ENCODE data around the gene LAMA2.

Gene LAMA2

DNA sequence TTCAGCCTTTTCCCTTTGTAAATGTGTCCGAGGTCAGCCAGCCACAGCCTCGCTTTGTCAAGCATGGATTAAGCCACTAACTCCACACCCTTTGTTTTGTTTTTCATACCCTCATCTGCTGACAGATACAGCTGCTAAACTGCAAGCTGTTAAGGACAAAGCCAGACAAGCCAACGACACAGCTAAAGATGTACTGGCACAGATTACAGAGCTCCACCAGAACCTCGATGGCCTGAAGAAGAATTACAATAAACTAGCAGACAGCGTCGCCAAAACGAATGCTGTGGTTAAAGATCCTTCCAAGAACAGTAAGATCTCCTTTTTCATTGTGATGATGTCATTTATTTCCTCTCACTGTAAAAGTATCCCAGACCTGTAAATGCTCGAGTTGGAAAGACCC lies 557.8 kb downstream of the LAMA2 start:
- no peaks in the 10 kb centered on the region for H3K9me2 ChIP-seq (replicated peaks; ENCODE audit: low read depth, low read length)
- H3K79me2 ChIP-seq (ENCODE audit: insufficient read depth, low read length): no peaks in the 10 kb centered on the region
- no peak overlapping the region for H3K4me3 ChIP-seq (ENCODE audit: low read length, poor library complexity, severe bottlenecking)
- H4K20me1 ChIP-seq (ENCODE audit: insufficient read depth, low read length, poor library complexity, severe bottlenecking): no peaks in the 10 kb centered on the region
- TF ChIP-seq EZH2phosphoT487 (IDR thresholded peaks at IDR 0.05; ENCODE audit: borderline replicate concordance): no peak
- TF ChIP-seq, protein P1, sequence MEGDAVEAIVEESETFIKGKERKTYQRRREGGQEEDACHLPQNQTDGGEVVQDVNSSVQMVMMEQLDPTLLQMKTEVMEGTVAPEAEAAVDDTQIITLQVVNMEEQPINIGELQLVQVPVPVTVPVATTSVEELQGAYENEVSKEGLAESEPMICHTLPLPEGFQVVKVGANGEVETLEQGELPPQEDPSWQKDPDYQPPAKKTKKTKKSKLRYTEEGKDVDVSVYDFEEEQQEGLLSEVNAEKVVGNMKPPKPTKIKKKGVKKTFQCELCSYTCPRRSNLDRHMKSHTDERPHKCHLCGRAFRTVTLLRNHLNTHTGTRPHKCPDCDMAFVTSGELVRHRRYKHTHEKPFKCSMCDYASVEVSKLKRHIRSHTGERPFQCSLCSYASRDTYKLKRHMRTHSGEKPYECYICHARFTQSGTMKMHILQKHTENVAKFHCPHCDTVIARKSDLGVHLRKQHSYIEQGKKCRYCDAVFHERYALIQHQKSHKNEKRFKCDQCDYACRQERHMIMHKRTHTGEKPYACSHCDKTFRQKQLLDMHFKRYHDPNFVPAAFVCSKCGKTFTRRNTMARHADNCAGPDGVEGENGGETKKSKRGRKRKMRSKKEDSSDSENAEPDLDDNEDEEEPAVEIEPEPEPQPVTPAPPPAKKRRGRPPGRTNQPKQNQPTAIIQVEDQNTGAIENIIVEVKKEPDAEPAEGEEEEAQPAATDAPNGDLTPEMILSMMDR (conservative IDR thresholded peaks at IDR 0.05; ENCODE audit: low read length): no peak
- H3K4me1 ChIP-seq (ENCODE audit: insufficient read depth, low read length, poor library complexity, severe bottlenecking): peaks cover under 1% of the 10 kb centered on the region
- no peak overlapping the region for H2AFZ ChIP-seq (ENCODE audit: low read length)
- no peaks in the 10 kb centered on the region for H3K9me3 ChIP-seq (ENCODE audit: insufficient read depth, low read depth, low read length)
- H3K4me2 ChIP-seq (ENCODE audit: low read depth, low read length, poor library complexity, severe bottlenecking): no peak overlapping the region
- no peaks in the 10 kb centered on the region for H3K36me3 ChIP-seq (ENCODE audit: insufficient read depth, low read length)
- no peak overlapping the region for H3K9ac ChIP-seq (ENCODE audit: low read depth, low read length, poor library complexity, severe bottlenecking)
- no peaks in the 10 kb centered on the region for H3K27me3 ChIP-seq (ENCODE audit: insufficient read depth, low read length, poor library complexity, severe bottlenecking)
- no peaks in the 10 kb centered on the region for H3F3A ChIP-seq (ENCODE audit: low read depth)

DNA sequence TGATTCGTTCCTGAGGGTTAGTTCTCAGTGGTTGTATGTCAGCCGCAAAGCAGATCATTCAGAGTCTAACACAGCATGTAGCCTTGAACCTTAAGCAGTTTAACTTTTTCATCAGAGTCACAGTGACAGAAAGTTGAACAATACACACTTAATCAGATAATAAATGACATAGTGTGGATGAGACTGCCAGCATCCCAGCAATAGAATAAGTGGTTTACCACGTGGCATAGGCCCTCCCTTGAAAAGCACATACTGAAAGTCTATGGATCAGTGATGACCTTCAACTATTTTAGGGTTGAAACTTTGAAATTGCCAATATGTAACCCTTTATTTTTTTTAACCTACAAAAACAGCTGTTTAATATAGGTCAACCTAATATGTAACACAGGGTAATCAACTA lies 561.7 kb downstream of the LAMA2 start:
- Histone ChIP-seq H4K20me1 (ENCODE audit: insufficient read depth, low read length, poor library complexity, severe bottlenecking) (no peaks in the 10 kb centered on the region), H3K36me3 (ENCODE audit: insufficient read depth, low read length) (no peaks in the 10 kb centered on the region), H3K9me2 (replicated peaks; ENCODE audit: low read depth, low read length) (no peaks in the 10 kb centered on the region), H2AFZ (ENCODE audit: low read length) (no peak overlapping the region), H3K27me3 (ENCODE audit: insufficient read depth, low read length, poor library complexity, severe bottlenecking) (no peaks in the 10 kb centered on the region), H3F3A (ENCODE audit: low read depth) (no peaks in the 10 kb centered on the region), H3K9me3 (ENCODE audit: insufficient read depth, low read depth, low read length) (no peaks in the 10 kb centered on the region), H3K9ac (ENCODE audit: low read depth, low read length, poor library complexity, severe bottlenecking) (no peak overlapping the region), H3K4me1 (ENCODE audit: insufficient read depth, low read length, poor library complexity, severe bottlenecking) (peaks cover 10% of the 10 kb centered on the region), H3K4me3 (ENCODE audit: low read length, poor library complexity, severe bottlenecking) (no peak overlapping the region), H3K79me2 (ENCODE audit: insufficient read depth, low read length) (no peaks in the 10 kb centered on the region), H3K4me2 (ENCODE audit: low read depth, low read length, poor library complexity, severe bottlenecking) (no peak overlapping the region)
- TF ChIP-seq EZH2phosphoT487 (IDR thresholded peaks at IDR 0.05; ENCODE audit: borderline replicate concordance): no peak
- TF ChIP-seq, protein P1 (conservative IDR thresholded peaks at IDR 0.05; ENCODE audit: low read length): no peak

DNA sequence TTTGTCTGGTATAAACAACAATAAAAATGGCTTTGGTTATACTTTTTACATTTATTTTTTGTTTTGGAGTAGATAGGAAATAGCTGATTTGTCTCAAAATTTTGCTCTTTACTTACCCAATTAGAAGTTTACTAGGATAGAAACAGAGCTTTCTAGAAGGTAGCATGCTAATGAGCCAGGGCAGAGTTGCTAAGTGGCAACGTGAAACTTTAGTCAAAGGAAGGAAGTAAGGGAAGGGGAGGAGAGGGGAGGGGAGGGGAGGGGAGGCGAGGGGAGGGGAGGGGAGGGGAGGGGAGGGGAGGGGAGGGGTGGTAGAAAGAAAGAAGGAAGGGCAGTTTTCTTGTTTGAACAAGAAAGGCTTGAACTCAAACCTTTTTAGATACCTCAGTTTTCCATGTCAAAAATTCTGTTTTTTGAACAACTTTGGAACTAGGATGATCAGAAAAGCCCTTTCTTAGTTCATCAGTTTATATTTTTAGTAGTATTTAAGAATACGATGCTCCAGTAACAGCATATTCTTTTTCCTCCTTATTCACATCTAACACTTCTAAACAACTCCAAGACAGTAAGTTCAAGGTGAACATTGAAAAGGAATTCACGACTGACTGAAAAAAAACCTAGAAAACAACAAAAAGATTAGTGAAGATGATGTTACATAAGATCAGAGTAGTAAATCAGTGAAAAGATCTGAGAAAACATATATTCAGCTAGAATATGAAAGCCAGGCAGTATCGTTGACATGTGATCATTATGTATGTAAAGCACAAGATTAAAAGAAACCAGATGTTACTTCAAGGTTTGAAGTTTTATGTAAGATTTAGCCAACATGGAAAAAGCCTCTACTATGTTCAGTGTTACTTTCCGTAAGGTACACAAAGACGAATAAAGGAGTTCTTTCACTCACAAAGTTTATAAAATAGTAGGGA lies 563.6 kb downstream of the LAMA2 start:
- no peak overlapping the region for H3K9ac ChIP-seq (ENCODE audit: low read depth, low read length, poor library complexity, severe bottlenecking)
- peak overlapping the region; percentile 21 for H3K4me2 ChIP-seq (ENCODE audit: low read depth, low read length, poor library complexity, severe bottlenecking)
- H3K9me2 ChIP-seq (replicated peaks; ENCODE audit: low read depth, low read length): no peaks in the 10 kb centered on the region
- H3K9me3 ChIP-seq (ENCODE audit: insufficient read depth, low read depth, low read length): no peaks in the 10 kb centered on the region
- peak overlapping the region; percentile 36 for H3K4me3 ChIP-seq (ENCODE audit: low read length, poor library complexity, severe bottlenecking)
- TF ChIP-seq, protein P1 (conservative IDR thresholded peaks at IDR 0.05; ENCODE audit: low read length): no peak
- TF ChIP-seq EZH2phosphoT487 (IDR thresholded peaks at IDR 0.05; ENCODE audit: borderline replicate concordance): no peak
- H3K4me1 ChIP-seq (ENCODE audit: insufficient read depth, low read length, poor library complexity, severe bottlenecking): peaks cover 10% of the 10 kb centered on the region
- H4K20me1 ChIP-seq (ENCODE audit: insufficient read depth, low read length, poor library complexity, severe bottlenecking): no peaks in the 10 kb centered on the region
- H3K36me3 ChIP-seq (ENCODE audit: insufficient read depth, low read length): no peaks in the 10 kb centered on the region
- peak overlapping the region; percentile 75 for H2AFZ ChIP-seq (ENCODE audit: low read length)
- H3K27me3 ChIP-seq (ENCODE audit: insufficient read depth, low read length, poor library complexity, severe bottlenecking): no peaks in the 10 kb centered on the region
- H3K79me2 ChIP-seq (ENCODE audit: insufficient read depth, low read length): no peaks in the 10 kb centered on the region
- H3F3A ChIP-seq (ENCODE audit: low read depth): no peaks in the 10 kb centered on the region
